ENCODE measurements around the gene ZNF225. TPM values are rescaled to one million over a fixed set of nuclear protein-coding genes. Genes with fewer than 3 reads are reported as not detected.

ZNF225 gene
- total and polyA plus RNA-seq, 2 of the 4 experiments (the other 2 are of a cell fraction): 1.5 to 5.7 TPM

GRCh38 chr19:44151491-44151890 is 38.3 kb downstream of the ZNF225 start:
- in situ Hi-C loops (cut with MboI; ENCODE audit: low sequenced_read_pairs) (no loop called here), intact Hi-C loops (cut with micrococcal nuclease) (no loop called here), dilution Hi-C loops (cut with HindIII; ENCODE audit: low sequenced_read_pairs, unreplicated experiment) (no loop called here)
- Histone ChIP-seq H3K4me3 (ENCODE audit: insufficient read depth, low read depth, low read length) (no peak overlapping the region), H4K5ac (ENCODE audit: low read depth, low read length) (no peak overlapping the region), H2AK9ac (replicated peaks; ENCODE audit: low read depth, low read length, poor library complexity) (no peak overlapping the region), H4K8ac (ENCODE audit: low read depth in 2 of 2, low read length in 2 of 2) (no peak overlapping the region), H3K23ac (ENCODE audit: low read depth, low read length) (no peak overlapping the region), H3K56ac (ENCODE audit: extremely low read depth, insufficient read depth, low read length) (no peak overlapping the region), H2BK15ac (ENCODE audit: low read depth, low read length) (no peak overlapping the region), H3K4me2 (ENCODE audit: low read depth, low read length) (no peak overlapping the region), H3K18ac (ENCODE audit: low read depth, low read length) (no peak overlapping the region), H3K9me3 (ENCODE audit: control insufficient read depth, insufficient read depth, low read length) (peaks cover 12% of the 10 kb centered on the region), H3K9me1 (ENCODE audit: insufficient read depth, low read length) (no peaks in the 10 kb centered on the region), H3K14ac (replicated peaks; ENCODE audit: low read depth, low read length) (no peak overlapping the region), H4K91ac (ENCODE audit: insufficient read depth, low read depth, low read length) (no peak overlapping the region), H2BK120ac (ENCODE audit: low read depth, low read length) (no peak overlapping the region), H2BK5ac (ENCODE audit: low read depth, low read length, poor library complexity, severe bottlenecking) (no peak overlapping the region), H4K20me1 (ENCODE audit: insufficient read depth, low read length) (no peaks in the 10 kb centered on the region), H3K4me1 (ENCODE audit: control insufficient read depth, insufficient read depth, low read length) (no peaks in the 10 kb centered on the region), H2AK5ac (ENCODE audit: low read depth, low read length) (no peak overlapping the region), H2AFZ (replicated peaks; ENCODE audit: low read length, poor library complexity) (no peak overlapping the region), H2BK20ac (ENCODE audit: low read depth, low read length) (no peak overlapping the region), H3K79me1 (ENCODE audit: low read depth in 1 of 2, low read length in 2 of 2) (no peaks in the 10 kb centered on the region), H3K4ac (ENCODE audit: low read depth, low read length) (no peak overlapping the region), H3K27ac (ENCODE audit: insufficient read depth, low read length) (no peak overlapping the region), H3K27me3 (ENCODE audit: control insufficient read depth, insufficient read depth, low read length) (no peaks in the 10 kb centered on the region), H3K36me3 (ENCODE audit: control insufficient read depth, insufficient read depth, low read length) (peaks cover 55% of the 10 kb centered on the region), H3K9ac (ENCODE audit: low read depth, low read length) (no peak overlapping the region)
- no CpG with 5 or more reads among the region's 5 CpGs for WGBS, 2 experiments (ENCODE audit: extremely low coverage in 2 of 2, insufficient read length in 1 of 2)
- ATAC-seq (ENCODE audit: low read depth) (no peak), DNase-seq (no peak)
- ChIA-PET POLR2A (ENCODE audit: unreplicated experiment) (no interaction called here), CTCF (interaction anchor here (0.6 kb wide), 1 partner anchor 1909 kb away, joined by 4 read pairs; no protein-coding TSS in a partner anchor)
- no TSS peak for BruUV-seq (replicated peaks)
- TF ChIP-seq RAD21 (IDR thresholded peaks at IDR 0.05; ENCODE audit: low read length) (no peak), CTCF (conservative IDR thresholded peaks at IDR 0.05; ENCODE audit: low read depth, low read length) (no peak), NFE2L2 (IDR thresholded peaks at IDR 0.05; ENCODE audit: low read depth, low read length) (no peak), MAZ (IDR thresholded peaks at IDR 0.05; ENCODE audit: borderline replicate concordance, low read depth, low read length) (no peak), POLR2A (IDR thresholded peaks at IDR 0.05; ENCODE audit: low read depth, low read length) (no peak), SMC3 (IDR thresholded peaks at IDR 0.05; ENCODE audit: low read depth, low read length) (no peak), FOS (IDR thresholded peaks at IDR 0.05; ENCODE audit: low read depth, low read length) (no peak), MXI1 (IDR thresholded peaks at IDR 0.05; ENCODE audit: borderline replicate concordance, low read depth, low read length) (no peak), USF2 (IDR thresholded peaks at IDR 0.05; ENCODE audit: low read depth, low read length) (no peak), CEBPB (IDR thresholded peaks at IDR 0.05; ENCODE audit: low read depth, low read length) (no peak), RFX5 (IDR thresholded peaks at IDR 0.05; ENCODE audit: low read depth, low read length) (no peak), BHLHE40 (IDR thresholded peaks at IDR 0.05; ENCODE audit: low read depth, low read length) (no peak), MAFK (IDR thresholded peaks at IDR 0.05; ENCODE audit: low read depth, low read length) (no peak), CHD1 (IDR thresholded peaks at IDR 0.05; ENCODE audit: low read depth, low read length) (no peak), RCOR1 (IDR thresholded peaks at IDR 0.05; ENCODE audit: insufficient replicate concordance, low read length) (no peak)
